LNCaP clone FGC (cell line): Measurements from ENCODE around the gene LRRN1.

Experiments used
- DNase-seq: peaks from one replicate; pipeline ENCODE4 v3.0.0-alpha.2; 2011; ENCODE audit warnings: low read depth
- H3K4me3 ChIP-seq: 2 replicates; pipeline ENCODE4 v1.5.1; 2011; ENCODE audit warnings: mild to moderate bottlenecking, low read depth, low read length, control low read depth
- TF ChIP-seq, protein P1 (sequence below): IDR thresholded peaks from 2 replicates; pipeline ENCODE4 v1.5.1; 2012; ENCODE audit warnings: mild to moderate bottlenecking; ENCODE audit not compliant: control insufficient read depth, insufficient read depth; ENCODE audit errors: extremely low read depth

Gene LRRN1

GRCh38 chr3:3847994-3848922 is 49.0 kb downstream of the LRRN1 start:
- TF ChIP-seq, protein P1, sequence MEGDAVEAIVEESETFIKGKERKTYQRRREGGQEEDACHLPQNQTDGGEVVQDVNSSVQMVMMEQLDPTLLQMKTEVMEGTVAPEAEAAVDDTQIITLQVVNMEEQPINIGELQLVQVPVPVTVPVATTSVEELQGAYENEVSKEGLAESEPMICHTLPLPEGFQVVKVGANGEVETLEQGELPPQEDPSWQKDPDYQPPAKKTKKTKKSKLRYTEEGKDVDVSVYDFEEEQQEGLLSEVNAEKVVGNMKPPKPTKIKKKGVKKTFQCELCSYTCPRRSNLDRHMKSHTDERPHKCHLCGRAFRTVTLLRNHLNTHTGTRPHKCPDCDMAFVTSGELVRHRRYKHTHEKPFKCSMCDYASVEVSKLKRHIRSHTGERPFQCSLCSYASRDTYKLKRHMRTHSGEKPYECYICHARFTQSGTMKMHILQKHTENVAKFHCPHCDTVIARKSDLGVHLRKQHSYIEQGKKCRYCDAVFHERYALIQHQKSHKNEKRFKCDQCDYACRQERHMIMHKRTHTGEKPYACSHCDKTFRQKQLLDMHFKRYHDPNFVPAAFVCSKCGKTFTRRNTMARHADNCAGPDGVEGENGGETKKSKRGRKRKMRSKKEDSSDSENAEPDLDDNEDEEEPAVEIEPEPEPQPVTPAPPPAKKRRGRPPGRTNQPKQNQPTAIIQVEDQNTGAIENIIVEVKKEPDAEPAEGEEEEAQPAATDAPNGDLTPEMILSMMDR, result no peak

GRCh38 chr3:3848923-3849275 is 49.7 kb downstream of the LRRN1 start:
- DNase-seq, result no peak
- TF ChIP-seq, protein P1, result no peak
- no peak overlapping the region for H3K4me3 ChIP-seq

More at GRCh38 chr3:3847994-3848922, 49.0 kb downstream of the LRRN1 start:
- no peak for DNase-seq
- no peak overlapping the region for H3K4me3 ChIP-seq

DNA sequence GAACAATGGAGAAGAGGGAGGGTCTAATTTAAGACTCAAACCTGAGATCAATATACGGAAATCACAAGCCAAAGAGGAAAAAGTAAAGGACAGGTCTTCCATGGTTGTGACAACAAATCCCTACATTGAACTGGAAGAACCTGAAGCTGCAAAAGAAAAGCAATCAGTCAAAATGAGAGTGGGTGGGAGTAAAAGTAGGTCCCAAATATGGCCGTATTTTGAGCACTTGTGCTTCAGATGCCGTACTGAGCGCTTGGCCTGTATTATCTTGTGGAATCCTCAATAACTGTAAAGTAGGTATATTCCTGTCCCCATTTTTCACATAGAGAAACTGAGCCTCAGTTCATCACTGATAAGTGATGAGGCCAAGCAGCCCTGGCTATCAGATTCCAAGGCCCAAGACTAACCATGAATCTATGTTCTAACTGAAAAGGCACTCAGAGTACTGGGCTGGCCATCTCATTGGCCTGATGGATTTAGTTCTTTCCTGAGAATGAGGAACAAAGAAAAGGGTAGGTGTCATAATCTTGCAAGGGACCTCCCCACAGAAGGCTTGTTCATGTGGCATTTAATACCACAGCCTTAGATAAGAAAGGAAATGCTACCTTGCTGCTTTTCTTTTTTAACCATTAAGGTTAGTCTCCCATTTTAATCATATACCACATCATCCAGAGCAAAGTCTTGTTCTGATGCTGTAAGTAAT is 52.5 kb downstream of the LRRN1 start:
- TF ChIP-seq, protein P1, result no peak
- no peak overlapping the region for H3K4me3 ChIP-seq
- no peak for DNase-seq

- no peak overlapping the region for H3K4me3 ChIP-seq
- TF ChIP-seq, protein P1, result no peak
- DNase-seq, result no peak
Observed at GRCh38 chr3:3853544-3853943, 54.3 kb downstream of the LRRN1 start.

- TF ChIP-seq, protein P1, result no peak
- no peak for DNase-seq
- H3K4me3 ChIP-seq, result no peak overlapping the region
Observed at GRCh38 chr3:3855056-3855455, 55.8 kb downstream of the LRRN1 start.

- no peak for DNase-seq
- no peak overlapping the region for H3K4me3 ChIP-seq
- TF ChIP-seq, protein P1, result no peak
Observed at GRCh38 chr3:3860235-3860634, 61.0 kb downstream of the LRRN1 start.
